Activated CD4-positive, alpha-beta memory T cell treated with anti-CD3 and anti-CD28 coated beads, Interleukin-2, amount 10 ng/mL, durations not matched to agents 7 days and 5 days (primary cell): Measurements from ENCODE around the gene PNMA8B. TPM values are rescaled to one million over a fixed set of nuclear protein-coding genes. Genes with fewer than 3 reads are reported as not detected.

Source experiments
- CTCF ChIA-PET: fragments of 350-600 bp; sonication (Branson Sonifier 250); formaldehyde crosslinking; loops from one replicate; lab custom pipeline; 2021; ENCODE audit warnings: antibody characterized with exemption, inconsistent platforms; lab: Charles Lee
- POLR2A ChIA-PET: fragments of 350-600 bp; sonication (Branson Sonifier 250); formaldehyde crosslinking; loops from one replicate; lab custom pipeline; 2021; ENCODE audit warnings: antibody characterized with exemption; lab: Charles Lee
- DNase-seq: peaks from one replicate; pipeline ENCODE4 v3.0.0-alpha.2; 2020
- H3K27ac Mint-ChIP-seq: one replicate; pipeline ENCODE4 v1.8.0; 2021; ENCODE audit warnings: mild to moderate bottlenecking, mixed read lengths
- H3K27me3 Mint-ChIP-seq: one replicate; pipeline ENCODE4 v1.8.0; 2021; ENCODE audit warnings: mixed read lengths
- H3K36me3 Mint-ChIP-seq: one replicate; pipeline ENCODE4 v1.8.0; 2021; ENCODE audit warnings: low read depth, mixed read lengths
- H3K4me1 Mint-ChIP-seq: one replicate; pipeline ENCODE4 v1.8.0; 2021; ENCODE audit warnings: mixed read lengths
- H3K4me3 Mint-ChIP-seq: one replicate; pipeline ENCODE4 v1.8.0; 2021; ENCODE audit warnings: mild to moderate bottlenecking, mixed read lengths
- H3K9me3 Mint-ChIP-seq: one replicate; pipeline ENCODE4 v1.8.0; 2021; ENCODE audit warnings: mixed read lengths
- total RNA-seq, 2 experiments: library from RNA; stranded (reverse); gene quantifications; one replicate each; pipeline ENCODE4 v1.2.3, GENCODE V29; 2021

The PNMA8B gene
- total RNA-seq, 2 experiments from 2014 or later, result 0.05 TPM

DNA sequence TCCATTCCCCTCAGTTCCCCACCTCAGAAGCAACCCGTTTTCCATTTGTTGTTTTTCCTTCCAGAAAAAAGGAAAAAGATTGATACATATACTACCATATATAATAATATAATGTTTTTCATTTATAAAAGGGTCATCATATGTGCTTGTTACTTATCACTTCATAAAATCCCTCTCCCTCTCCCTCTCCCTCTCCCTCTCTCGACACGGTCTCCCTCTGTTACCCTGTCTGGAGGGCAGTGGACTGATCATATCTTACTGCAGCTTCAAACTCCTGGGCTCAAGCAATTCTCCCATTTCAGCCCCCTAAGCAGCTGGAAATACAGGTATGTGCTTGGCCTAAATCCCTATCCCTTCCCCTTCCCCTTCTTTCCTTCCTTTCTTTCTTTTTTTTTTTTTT, 41.4 kb downstream of the PNMA8B start:
- Mint-ChIP-seq H3K4me1 (no peaks in the 10 kb centered on the region), H3K27ac (no peak overlapping the region), H3K36me3 (no peaks in the 10 kb centered on the region), H3K4me3 (no peak overlapping the region), H3K27me3 (peaks cover 31% of the 10 kb centered on the region), H3K9me3 (peaks cover 7% of the 10 kb centered on the region)
- DNase-seq, result no peak
- CTCF ChIA-PET, result no interaction called here
- POLR2A ChIA-PET, result no interaction called here

DNA sequence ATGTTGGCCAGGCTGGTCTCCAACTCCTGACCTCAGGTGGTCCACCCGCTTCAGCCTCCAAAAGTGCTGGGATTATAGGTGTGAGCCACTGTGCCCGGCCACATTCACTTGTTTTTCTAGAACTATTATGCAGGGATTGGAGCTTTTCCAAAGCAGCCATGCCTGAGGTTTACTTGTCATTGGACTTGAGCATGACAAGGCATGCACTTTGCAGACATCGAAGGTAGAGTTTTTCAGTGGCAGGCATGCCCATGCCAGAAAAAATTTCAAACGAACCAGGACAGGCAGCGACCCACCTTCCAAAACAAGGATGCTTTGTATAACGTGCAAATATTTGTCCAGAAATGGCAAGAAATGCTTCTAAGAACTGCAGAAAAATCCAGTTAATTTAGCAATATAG, 42.0 kb downstream of the PNMA8B start:
- Mint-ChIP-seq H3K9me3 (peaks cover 8% of the 10 kb centered on the region), H3K27me3 (peaks cover 31% of the 10 kb centered on the region), H3K27ac (no peak overlapping the region), H3K36me3 (no peaks in the 10 kb centered on the region), H3K4me3 (no peak overlapping the region), H3K4me1 (no peaks in the 10 kb centered on the region)
- DNase-seq, result no peak
- CTCF ChIA-PET, result no interaction called here
- POLR2A ChIA-PET, result no interaction called here

DNA sequence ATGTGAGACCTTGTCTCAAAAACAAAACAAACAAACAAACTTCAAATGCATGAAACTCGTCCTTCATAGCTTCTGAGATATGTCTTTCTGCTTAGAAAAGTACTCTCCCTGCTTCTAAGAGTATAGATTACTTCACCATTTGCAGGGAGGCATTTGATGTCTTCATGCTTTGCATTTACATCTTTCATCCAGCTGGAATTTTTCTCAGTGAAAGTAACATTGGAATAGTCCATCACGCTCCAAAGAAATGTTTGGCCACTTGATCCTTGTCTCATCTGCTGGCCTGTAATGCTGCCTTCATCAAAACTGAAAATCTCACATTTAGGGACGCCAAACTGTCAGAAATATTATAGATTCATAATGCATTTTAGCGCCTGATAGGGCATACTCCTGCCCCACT, 43.5 kb downstream of the PNMA8B start:
- CTCF ChIA-PET, result no interaction called here
- Mint-ChIP-seq H3K9me3 (peaks cover 8% of the 10 kb centered on the region), H3K4me1 (no peaks in the 10 kb centered on the region), H3K27me3 (peaks cover 29% of the 10 kb centered on the region), H3K4me3 (no peak overlapping the region), H3K36me3 (no peaks in the 10 kb centered on the region), H3K27ac (no peak overlapping the region)
- no peak for DNase-seq
- POLR2A ChIA-PET, result no interaction called here

DNA sequence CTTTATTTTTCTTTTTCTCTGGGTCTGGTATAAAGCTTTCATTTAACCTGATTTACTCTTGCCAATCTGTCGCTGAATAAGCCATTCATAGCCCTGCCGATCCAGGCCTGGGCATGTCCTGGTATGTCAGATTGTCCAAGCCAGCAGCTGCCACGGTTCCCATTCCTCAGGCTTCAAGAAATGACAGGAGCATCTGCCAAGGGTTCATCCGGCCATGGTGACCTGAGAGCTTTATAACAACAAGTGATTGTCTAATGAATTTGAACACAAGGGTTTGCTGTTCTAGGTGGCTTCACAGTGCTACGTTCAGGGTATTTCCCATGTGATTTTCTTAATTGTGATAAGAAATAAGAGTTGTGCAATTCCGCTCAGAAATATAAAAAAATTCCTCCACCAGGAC, 44.3 kb downstream of the PNMA8B start:
- ChIA-PET CTCF (interaction anchor here (0.5 to 1.1 kb wide), 2 partner anchors 26 to 57 kb away, joined by 3 read pairs; no protein-coding TSS in a partner anchor), POLR2A (no interaction called here)
- Mint-ChIP-seq H3K4me3 (no peak overlapping the region), H3K27ac (no peak overlapping the region), H3K27me3 (peaks cover 29% of the 10 kb centered on the region), H3K4me1 (no peaks in the 10 kb centered on the region), H3K36me3 (no peaks in the 10 kb centered on the region), H3K9me3 (peaks cover 8% of the 10 kb centered on the region)
- no peak for DNase-seq

DNA sequence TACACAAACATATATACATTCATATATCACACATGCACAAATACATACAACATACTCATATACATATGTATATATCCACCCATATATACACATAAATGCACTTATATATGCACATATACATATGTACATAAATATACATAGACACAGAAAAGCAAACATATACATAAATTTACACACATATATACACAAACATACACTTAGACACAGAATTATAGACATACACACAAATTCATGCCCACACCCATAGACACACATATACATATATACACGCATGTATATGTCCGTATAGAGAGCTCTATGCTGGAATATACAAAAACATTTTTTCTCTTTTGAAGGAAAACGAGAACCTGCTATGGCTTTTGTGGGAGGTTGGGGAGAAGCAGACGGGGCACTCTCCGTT, 44.9 kb downstream of the PNMA8B start:
- H3K27ac Mint-ChIP-seq, result no peak overlapping the region
- H3K27me3 Mint-ChIP-seq, result peaks cover 30% of the 10 kb centered on the region
- ChIA-PET POLR2A (no interaction called here), CTCF (interaction anchor here (0.5 to 1.1 kb wide), 2 partner anchors 25 to 56 kb away, joined by 3 read pairs; no protein-coding TSS in a partner anchor)
- H3K36me3 Mint-ChIP-seq, result no peaks in the 10 kb centered on the region
- H3K9me3 Mint-ChIP-seq, result peaks cover 8% of the 10 kb centered on the region
- H3K4me1 Mint-ChIP-seq, result no peaks in the 10 kb centered on the region
- no peak for DNase-seq
- no peak overlapping the region for H3K4me3 Mint-ChIP-seq

DNA sequence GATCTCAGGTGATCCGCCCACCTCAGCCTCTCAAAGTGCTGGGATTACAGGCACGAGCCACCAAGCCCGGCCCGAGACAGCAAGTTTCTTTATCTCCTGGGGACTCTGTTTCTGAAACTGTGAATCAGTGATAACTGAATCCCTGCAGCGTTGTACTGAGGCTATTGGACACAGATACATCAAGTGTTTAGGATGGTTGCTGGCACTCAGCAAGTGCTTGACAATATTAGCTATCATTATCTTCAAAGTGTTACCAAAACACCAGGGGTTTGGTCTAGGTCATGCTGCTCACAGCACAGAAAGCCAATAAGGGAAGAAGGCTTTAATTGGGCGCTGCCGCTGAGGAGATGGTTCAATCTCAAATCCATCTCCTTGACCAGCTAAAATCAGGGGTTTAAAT, 46.4 kb downstream of the PNMA8B start:
- Mint-ChIP-seq H3K4me1 (no peaks in the 10 kb centered on the region), H3K27ac (no peak overlapping the region), H3K36me3 (no peaks in the 10 kb centered on the region), H3K27me3 (peaks cover 28% of the 10 kb centered on the region), H3K4me3 (no peak overlapping the region), H3K9me3 (peaks cover 8% of the 10 kb centered on the region)
- CTCF ChIA-PET, result no interaction called here
- POLR2A ChIA-PET, result no interaction called here
- DNase-seq, result no peak

DNA sequence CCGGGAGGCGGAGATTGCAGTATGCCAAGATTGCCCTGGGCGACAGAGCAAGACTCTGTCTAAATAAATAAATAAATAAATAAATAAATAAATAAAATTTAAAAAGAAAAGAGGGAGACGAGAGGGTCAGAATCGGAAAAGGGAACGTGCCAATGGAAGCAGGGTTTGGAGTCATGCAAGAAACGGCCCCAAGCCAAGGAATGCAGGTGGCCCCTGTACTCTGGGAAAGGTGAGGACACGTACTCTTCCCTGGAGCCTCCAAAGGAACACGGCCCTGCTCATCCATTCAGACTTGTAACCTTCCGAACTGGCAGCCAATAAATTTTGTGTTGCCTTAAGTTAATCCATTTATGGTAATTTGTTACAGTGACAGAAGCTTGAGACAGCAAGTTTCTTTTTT, 47.1 kb downstream of the PNMA8B start:
- Mint-ChIP-seq H3K36me3 (no peaks in the 10 kb centered on the region), H3K27me3 (peaks cover 28% of the 10 kb centered on the region), H3K4me1 (no peaks in the 10 kb centered on the region), H3K27ac (no peak overlapping the region), H3K4me3 (no peak overlapping the region), H3K9me3 (peaks cover 8% of the 10 kb centered on the region)
- no peak for DNase-seq
- POLR2A ChIA-PET, result no interaction called here
- CTCF ChIA-PET, result interaction anchor here (0.6 kb wide), 1 partner anchor 1634 kb away, joined by 4 read pairs; no protein-coding TSS in a partner anchor

DNA sequence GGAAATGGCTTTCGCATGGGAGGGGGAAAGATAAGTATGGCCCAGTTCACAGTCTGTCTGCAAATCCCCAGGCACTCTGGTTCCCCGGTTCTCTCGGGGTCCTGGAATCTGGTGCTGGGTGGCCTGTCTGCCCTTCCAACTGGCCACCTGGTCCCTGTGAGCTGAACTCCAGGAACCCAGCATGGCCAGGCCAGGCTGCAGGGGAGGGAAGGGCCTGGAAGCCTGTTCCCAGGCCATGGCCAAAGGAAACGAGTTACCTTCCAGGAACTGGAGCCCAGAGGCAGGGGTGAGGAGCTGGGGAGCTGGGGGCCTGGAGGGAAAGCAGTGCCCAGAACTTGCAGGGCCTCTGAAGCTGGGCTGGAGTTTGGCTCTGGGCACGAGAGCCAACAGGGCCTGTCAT, 47.8 kb downstream of the PNMA8B start:
- peaks cover 8% of the 10 kb centered on the region for H3K9me3 Mint-ChIP-seq
- no peak overlapping the region for H3K27ac Mint-ChIP-seq
- no peaks in the 10 kb centered on the region for H3K36me3 Mint-ChIP-seq
- POLR2A ChIA-PET, result no interaction called here
- CTCF ChIA-PET, result no interaction called here
- no peak for DNase-seq
- H3K4me1 Mint-ChIP-seq, result no peaks in the 10 kb centered on the region
- H3K27me3 Mint-ChIP-seq, result peaks cover 29% of the 10 kb centered on the region
- no peak overlapping the region for H3K4me3 Mint-ChIP-seq

DNA sequence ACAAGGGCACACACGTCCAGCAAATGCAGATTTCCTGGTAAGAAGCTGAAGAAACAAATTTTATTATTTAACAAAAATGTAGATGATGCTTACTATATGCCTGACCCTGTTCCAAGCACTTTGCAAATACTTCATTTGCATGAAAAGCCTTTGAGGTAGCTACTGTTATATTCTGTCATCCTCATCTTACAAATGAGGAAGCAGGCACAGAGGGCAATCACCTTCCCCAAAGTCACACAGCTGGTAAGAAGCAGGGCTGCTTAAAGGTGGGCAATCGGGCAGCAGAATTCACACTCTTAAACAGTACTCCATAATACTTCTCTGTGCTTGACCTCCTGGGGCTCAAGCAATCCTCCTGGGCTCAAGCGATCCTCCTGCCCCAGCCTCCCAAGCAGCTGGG, 48.7 kb downstream of the PNMA8B start:
- ChIA-PET POLR2A (no interaction called here), CTCF (no interaction called here)
- peaks cover 8% of the 10 kb centered on the region for H3K9me3 Mint-ChIP-seq
- no peak for DNase-seq
- H3K4me3 Mint-ChIP-seq, result no peak overlapping the region
- no peaks in the 10 kb centered on the region for H3K36me3 Mint-ChIP-seq
- no peak overlapping the region for H3K27ac Mint-ChIP-seq
- H3K27me3 Mint-ChIP-seq, result peaks cover 24% of the 10 kb centered on the region
- no peaks in the 10 kb centered on the region for H3K4me1 Mint-ChIP-seq

DNA sequence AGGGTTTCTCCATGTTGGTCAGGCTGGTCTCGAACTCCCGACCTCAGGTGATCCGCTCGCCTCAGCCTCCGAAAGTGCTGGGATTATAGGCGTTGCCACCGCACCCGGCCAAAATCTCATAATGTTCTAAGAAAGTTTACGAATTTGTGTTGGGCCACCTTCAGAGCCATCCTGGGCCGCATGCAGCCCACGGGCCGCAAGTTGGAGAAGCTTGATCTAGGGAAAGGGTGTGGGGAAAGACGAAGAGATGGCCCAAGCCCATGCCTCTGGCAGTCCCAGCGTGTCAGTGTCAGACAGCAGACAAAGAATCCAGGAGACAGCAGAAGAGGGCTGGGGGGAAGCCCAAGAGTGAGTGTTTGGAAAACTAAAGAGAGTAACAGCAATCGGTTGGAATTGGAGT, 49.6 kb downstream of the PNMA8B start:
- no peaks in the 10 kb centered on the region for H3K36me3 Mint-ChIP-seq
- H3K27ac Mint-ChIP-seq, result no peak overlapping the region
- POLR2A ChIA-PET, result no interaction called here
- H3K4me3 Mint-ChIP-seq, result no peak overlapping the region
- no peaks in the 10 kb centered on the region for H3K4me1 Mint-ChIP-seq
- CTCF ChIA-PET, result no interaction called here
- peaks cover 17% of the 10 kb centered on the region for H3K27me3 Mint-ChIP-seq
- DNase-seq, result no peak
- peaks cover 8% of the 10 kb centered on the region for H3K9me3 Mint-ChIP-seq

DNA sequence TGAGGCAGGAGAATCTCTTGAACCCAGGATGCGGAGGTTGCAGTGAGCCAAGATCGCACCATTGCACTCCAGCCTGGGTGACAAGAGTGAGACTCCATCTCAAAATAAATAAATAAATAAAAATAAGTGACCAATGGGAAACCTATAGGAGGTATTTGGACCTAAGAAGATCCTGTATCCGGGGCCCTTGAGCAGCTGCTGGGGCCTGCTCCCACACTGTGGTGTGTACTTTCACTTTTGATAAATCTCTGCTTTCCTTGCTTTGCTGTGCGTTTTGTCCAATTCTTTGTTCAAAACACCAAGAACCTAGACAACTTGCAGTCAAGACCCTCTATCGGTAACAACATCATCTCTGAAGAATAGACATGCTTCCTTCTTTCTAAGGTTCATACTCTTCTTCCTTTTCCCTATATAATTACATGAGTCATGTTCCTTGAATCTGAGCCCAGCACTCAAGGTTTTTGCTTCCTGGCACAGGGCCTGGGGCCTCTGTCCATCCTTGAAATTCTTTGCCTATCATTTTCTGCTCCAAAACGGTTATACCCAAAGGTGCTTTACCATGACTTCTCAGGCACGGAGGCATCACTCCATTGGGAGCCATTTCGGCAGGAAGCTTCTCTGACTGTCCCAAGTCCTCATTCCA, 52.7 kb downstream of the PNMA8B start:
- no peak for DNase-seq
- Mint-ChIP-seq H3K4me1 (no peaks in the 10 kb centered on the region), H3K9me3 (no peaks in the 10 kb centered on the region), H3K27ac (no peak overlapping the region), H3K4me3 (no peak overlapping the region), H3K36me3 (no peaks in the 10 kb centered on the region), H3K27me3 (peaks cover 9% of the 10 kb centered on the region)
- ChIA-PET CTCF (no interaction called here), POLR2A (no interaction called here)

DNA sequence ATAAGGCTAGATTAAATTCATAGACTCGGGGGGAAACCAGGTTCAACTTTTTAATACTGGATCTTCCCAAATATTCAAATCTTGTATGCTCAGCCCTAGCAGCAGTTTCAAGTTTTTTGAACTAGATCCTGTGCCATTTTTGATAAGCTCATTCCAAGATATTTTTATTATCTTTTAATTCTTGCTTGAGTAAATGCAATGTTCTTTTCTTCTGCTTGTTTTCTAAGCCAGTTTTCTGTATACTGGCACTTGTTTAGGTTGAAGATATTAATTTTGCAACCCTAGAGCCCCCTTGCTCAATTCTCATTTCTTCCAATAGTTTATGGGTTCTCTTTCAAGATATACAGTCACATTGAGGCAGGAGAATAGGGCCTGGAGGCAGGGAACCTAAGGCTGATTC, 53.8 kb downstream of the PNMA8B start:
- POLR2A ChIA-PET, result no interaction called here

More for the DNA sequence above, 53.8 kb downstream of the PNMA8B start:
- Mint-ChIP-seq H3K27me3 (peaks cover 7% of the 10 kb centered on the region), H3K9me3 (no peaks in the 10 kb centered on the region), H3K27ac (no peak overlapping the region), H3K4me1 (no peaks in the 10 kb centered on the region), H3K4me3 (no peak overlapping the region), H3K36me3 (no peaks in the 10 kb centered on the region)
- CTCF ChIA-PET, result no interaction called here
- no peak for DNase-seq
